Transverse colon (tissue), 4 donors: ENCODE data around the gene HERC4.

ENCODE experiments used
- EP300 ChIP-seq: sonication (generic); formaldehyde crosslinking; IDR thresholded peaks from one replicate; pipeline ENCODE4 v1.6.1; 2017; ENCODE audit warnings: antibody characterized with exemption, low read depth
- POLR2A ChIP-seq: fragments of 450-650 bp; IDR thresholded peaks from one replicate; pipeline ENCODE4 v1.6.1; 2016; ENCODE audit warnings: antibody characterized with exemption, mild to moderate bottlenecking, moderate library complexity
- POLR2AphosphoS5 ChIP-seq, 3 donors: sonication (generic); formaldehyde crosslinking; IDR thresholded peaks; one replicate each; pipeline ENCODE4 v1.6.1; 2016; ENCODE audit warnings: antibody characterized with exemption in 3 of 3
- TF ChIP-seq, protein P1 (sequence below), 5 experiments: fragments of 200-600 bp in 3 of 5; fragments of 450-650 bp in 2 of 5; sonication (generic) in 3 of 5; IDR thresholded peaks; 1 replicate in 2 of 5; 2 replicates in 3 of 5; pipeline ENCODE4 v1.5.1; 2016 to 2017; ENCODE audit warnings: antibody characterized with exemption in 5 of 5, inconsistent platforms in 3 of 5, mild to moderate bottlenecking in 2 of 5, moderate library complexity in 1 of 5

- TF ChIP-seq POLR2AphosphoS5 (IDR thresholded peaks at IDR 0.05): peak in 1 of 3 donors; percentile 26
- TF ChIP-seq, protein P1, sequence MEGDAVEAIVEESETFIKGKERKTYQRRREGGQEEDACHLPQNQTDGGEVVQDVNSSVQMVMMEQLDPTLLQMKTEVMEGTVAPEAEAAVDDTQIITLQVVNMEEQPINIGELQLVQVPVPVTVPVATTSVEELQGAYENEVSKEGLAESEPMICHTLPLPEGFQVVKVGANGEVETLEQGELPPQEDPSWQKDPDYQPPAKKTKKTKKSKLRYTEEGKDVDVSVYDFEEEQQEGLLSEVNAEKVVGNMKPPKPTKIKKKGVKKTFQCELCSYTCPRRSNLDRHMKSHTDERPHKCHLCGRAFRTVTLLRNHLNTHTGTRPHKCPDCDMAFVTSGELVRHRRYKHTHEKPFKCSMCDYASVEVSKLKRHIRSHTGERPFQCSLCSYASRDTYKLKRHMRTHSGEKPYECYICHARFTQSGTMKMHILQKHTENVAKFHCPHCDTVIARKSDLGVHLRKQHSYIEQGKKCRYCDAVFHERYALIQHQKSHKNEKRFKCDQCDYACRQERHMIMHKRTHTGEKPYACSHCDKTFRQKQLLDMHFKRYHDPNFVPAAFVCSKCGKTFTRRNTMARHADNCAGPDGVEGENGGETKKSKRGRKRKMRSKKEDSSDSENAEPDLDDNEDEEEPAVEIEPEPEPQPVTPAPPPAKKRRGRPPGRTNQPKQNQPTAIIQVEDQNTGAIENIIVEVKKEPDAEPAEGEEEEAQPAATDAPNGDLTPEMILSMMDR (IDR thresholded peaks at IDR 0.05): no peak
- TF ChIP-seq EP300: no peak
- no peak for TF ChIP-seq POLR2A
Measured at GRCh38 chr10:68096913-68097516, 21.9 kb upstream of the HERC4 start.
